SH-SY5Y (cell line): ENCODE data around the gene CPEB1.

Experiments
- GATA2 ChIP-seq: IDR thresholded peaks from 2 replicates; pipeline ENCODE4 v1.6.1; 2011; ENCODE audit warnings: mild to moderate bottlenecking, low read depth, low read length
- GATA3 ChIP-seq: IDR thresholded peaks from 2 replicates; pipeline ENCODE4 v1.6.1; 2011; ENCODE audit warnings: low read depth, mild to moderate bottlenecking, low read length, moderate library complexity

- TF ChIP-seq GATA2 (no peak), GATA3 (no peak)
These were observed 110.5 kb downstream of the CPEB1 start for GRCh38 chr15:82536409-82537350.
